ENCODE measurements around the gene SPINT2.
"Not testable (repeated sequence)": the region's sequence is repeated elsewhere in the genome, so short reads cannot be mapped to it uniquely, and the experiment has no call there.

SPINT2 gene

GRCh38 chr19:38324431-38324830, 60.1 kb downstream of the SPINT2 start:
- no peak for DNase-seq

DNA sequence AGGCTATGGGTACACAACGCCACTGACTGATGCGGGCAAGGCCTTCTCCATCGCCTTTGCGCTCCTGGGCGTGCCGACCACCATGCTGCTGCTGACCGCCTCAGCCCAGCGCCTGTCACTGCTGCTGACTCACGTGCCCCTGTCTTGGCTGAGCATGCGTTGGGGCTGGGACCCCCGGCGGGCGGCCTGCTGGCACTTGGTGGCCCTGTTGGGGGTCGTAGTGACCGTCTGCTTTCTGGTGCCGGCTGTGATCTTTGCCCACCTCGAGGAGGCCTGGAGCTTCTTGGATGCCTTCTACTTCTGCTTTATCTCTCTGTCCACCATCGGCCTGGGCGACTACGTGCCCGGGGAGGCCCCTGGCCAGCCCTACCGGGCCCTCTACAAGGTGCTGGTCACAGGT, 62.2 kb downstream of the SPINT2 start:
- DNase-seq = no peak

GRCh38 chr19:38329651-38330050, 65.3 kb downstream of the SPINT2 start:
- no peak for DNase-seq

GRCh38 chr19:38331728-38332127, 67.4 kb downstream of the SPINT2 start:
- no peak for DNase-seq

GRCh38 chr19:38333245-38333644, 68.9 kb downstream of the SPINT2 start:
- no peak for DNase-seq

GRCh38 chr19:38335949-38336637, 71.7 kb downstream of the SPINT2 start:
- peak; percentile 98 for DNase-seq

- DNase-seq = peak; percentile 99
Observed at GRCh38 chr19:38336638-38337359, 72.4 kb downstream of the SPINT2 start.

GRCh38 chr19:38337360-38337653, 72.9 kb downstream of the SPINT2 start:
- no peak for DNase-seq

DNA sequence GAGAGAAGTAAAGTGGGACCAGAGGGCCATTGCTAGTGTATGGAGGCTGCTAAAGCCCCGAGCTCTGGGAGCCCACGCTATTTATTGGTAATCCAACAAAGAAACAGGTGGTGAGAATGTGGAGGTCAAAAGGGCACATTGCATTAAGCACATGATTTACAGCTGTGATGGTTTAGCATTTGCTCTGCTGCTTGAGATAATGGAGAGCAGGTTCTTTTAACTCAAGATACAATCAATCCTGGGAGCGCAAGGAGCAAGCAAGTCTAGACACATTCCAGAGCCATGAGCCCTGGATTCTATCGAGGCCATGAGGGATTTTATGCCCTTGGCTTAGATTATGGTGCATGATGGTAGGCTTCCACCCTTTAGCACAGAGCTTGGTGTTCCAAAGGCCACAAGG, 74.6 kb downstream of the SPINT2 start:
- not testable (repeated sequence) for DNase-seq

- DNase-seq = no peak
Observed at GRCh38 chr19:38340927-38341326, 76.6 kb downstream of the SPINT2 start.
